Measurements from ENCODE around the gene CWC27. TPM values are rescaled to one million over a fixed set of nuclear protein-coding genes. Genes with fewer than 3 reads are reported as not detected.

The CWC27 gene
- total RNA-seq, 2 donors from 2014 or later = 9.1 to 12.1 TPM

- Histone ChIP-seq H3K36me3 (no peaks in the 10 kb centered on the region), H3K4me1 (peaks cover 0 to 14% of the 10 kb centered on the region in 2 donors), H3K9me3 (no peaks in the 10 kb centered on the region), H3K4me3 (no peak overlapping the region), H3K27me3 (no peaks in the 10 kb centered on the region), H3K27ac (no peak overlapping the region)
- no peak for TF ChIP-seq CTCF (IDR thresholded peaks at IDR 0.05)
- DNase-seq (ENCODE audit: low spot score) = no peak
Measured at GRCh38 chr5:64834611-64835010, 65.9 kb downstream of the CWC27 start.

- TF ChIP-seq CTCF (IDR thresholded peaks at IDR 0.05) = no peak
- Histone ChIP-seq H3K27ac (no peak overlapping the region), H3K36me3 (no peaks in the 10 kb centered on the region), H3K4me1 (peaks cover 0 to 14% of the 10 kb centered on the region in 2 donors), H3K27me3 (no peaks in the 10 kb centered on the region), H3K9me3 (no peaks in the 10 kb centered on the region), H3K4me3 (no peak overlapping the region)
- DNase-seq (ENCODE audit: low spot score) = no peak
Measured at GRCh38 chr5:64835266-64835665, 66.5 kb downstream of the CWC27 start.

GRCh38 chr5:64836190-64836755, 67.5 kb downstream of the CWC27 start:
- Histone ChIP-seq H3K4me1 (peaks cover 0 to 14% of the 10 kb centered on the region in 2 donors), H3K4me3 (no peak overlapping the region), H3K27me3 (no peaks in the 10 kb centered on the region), H3K27ac (no peak overlapping the region), H3K9me3 (no peaks in the 10 kb centered on the region), H3K36me3 (peaks cover 5% of the 10 kb centered on the region)
- no peak for DNase-seq (ENCODE audit: low spot score)
- TF ChIP-seq CTCF (IDR thresholded peaks at IDR 0.05) = no peak

- Histone ChIP-seq H3K36me3 (peaks cover 5% of the 10 kb centered on the region), H3K9me3 (no peaks in the 10 kb centered on the region), H3K27me3 (no peaks in the 10 kb centered on the region), H3K4me1 (peaks cover 0 to 14% of the 10 kb centered on the region in 2 donors), H3K4me3 (no peak overlapping the region), H3K27ac (no peak overlapping the region)
- TF ChIP-seq CTCF (IDR thresholded peaks at IDR 0.05) = no peak
- DNase-seq (ENCODE audit: low spot score) = no peak
Measured at GRCh38 chr5:64836786-64837185, 68.1 kb downstream of the CWC27 start.

GRCh38 chr5:64838376-64838775, 69.6 kb downstream of the CWC27 start:
- Histone ChIP-seq H3K36me3 (peaks cover 5% of the 10 kb centered on the region), H3K27me3 (no peaks in the 10 kb centered on the region), H3K9me3 (no peaks in the 10 kb centered on the region), H3K27ac (peak overlapping the region in 1 of 2 donors; percentile 18), H3K4me1 (peaks cover 0 to 14% of the 10 kb centered on the region in 2 donors), H3K4me3 (no peak overlapping the region)
- DNase-seq (ENCODE audit: low spot score) = no peak
- TF ChIP-seq CTCF (IDR thresholded peaks at IDR 0.05) = no peak

GRCh38 chr5:64838803-64839202, 70.1 kb downstream of the CWC27 start:
- Histone ChIP-seq H3K27me3 (no peaks in the 10 kb centered on the region), H3K27ac (peak overlapping the region in 1 of 2 donors; percentile 18), H3K9me3 (no peaks in the 10 kb centered on the region), H3K36me3 (peaks cover 5% of the 10 kb centered on the region), H3K4me1 (peaks cover 0 to 14% of the 10 kb centered on the region in 2 donors), H3K4me3 (no peak overlapping the region)
- no peak for TF ChIP-seq CTCF (IDR thresholded peaks at IDR 0.05)
- DNase-seq (ENCODE audit: low spot score) = no peak

Data from right atrium auricular region (tissue), 2 donors.